Activated CD8-positive, alpha-beta memory T cell treated with anti-CD3 and anti-CD28 coated beads, Interleukin-2, amount 50 U/mL, for 1 hour (primary cell): Measurements from ENCODE around the gene MAG.

Experiments used
- DNase-seq: peaks from one replicate; pipeline ENCODE4 v3.0.0-alpha.2; 2020; ENCODE audit errors: extremely low read depth

Gene MAG, protein sequence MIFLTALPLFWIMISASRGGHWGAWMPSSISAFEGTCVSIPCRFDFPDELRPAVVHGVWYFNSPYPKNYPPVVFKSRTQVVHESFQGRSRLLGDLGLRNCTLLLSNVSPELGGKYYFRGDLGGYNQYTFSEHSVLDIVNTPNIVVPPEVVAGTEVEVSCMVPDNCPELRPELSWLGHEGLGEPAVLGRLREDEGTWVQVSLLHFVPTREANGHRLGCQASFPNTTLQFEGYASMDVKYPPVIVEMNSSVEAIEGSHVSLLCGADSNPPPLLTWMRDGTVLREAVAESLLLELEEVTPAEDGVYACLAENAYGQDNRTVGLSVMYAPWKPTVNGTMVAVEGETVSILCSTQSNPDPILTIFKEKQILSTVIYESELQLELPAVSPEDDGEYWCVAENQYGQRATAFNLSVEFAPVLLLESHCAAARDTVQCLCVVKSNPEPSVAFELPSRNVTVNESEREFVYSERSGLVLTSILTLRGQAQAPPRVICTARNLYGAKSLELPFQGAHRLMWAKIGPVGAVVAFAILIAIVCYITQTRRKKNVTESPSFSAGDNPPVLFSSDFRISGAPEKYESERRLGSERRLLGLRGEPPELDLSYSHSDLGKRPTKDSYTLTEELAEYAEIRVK

DNA sequence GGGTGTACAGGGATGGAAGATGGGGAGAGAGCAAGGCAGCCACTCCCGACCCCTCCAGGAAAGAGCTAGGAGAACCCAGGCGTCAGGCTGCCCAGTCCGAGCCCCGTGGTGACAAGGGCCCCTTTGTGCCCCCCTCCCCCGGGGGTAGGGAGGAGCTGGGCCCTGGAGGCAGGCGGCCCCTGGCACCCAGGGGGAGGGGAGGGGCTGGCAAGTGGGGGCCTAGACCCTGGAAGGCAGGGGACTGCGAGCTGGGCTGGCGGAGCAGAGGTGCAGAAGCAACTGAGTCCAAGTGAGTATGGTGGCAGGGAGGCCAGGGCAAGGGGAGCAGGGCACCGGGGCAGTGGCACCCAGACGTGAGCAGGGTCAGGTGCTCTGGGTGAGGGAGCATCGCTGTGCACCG lies at the start of gene MAG:
Gene MAG, plus strand, starts transcription at position 246 of the 400 bp plus-strand sequence. CDS start 3,248 bp downstream, outside the sequence.
- no peak for DNase-seq

DNA sequence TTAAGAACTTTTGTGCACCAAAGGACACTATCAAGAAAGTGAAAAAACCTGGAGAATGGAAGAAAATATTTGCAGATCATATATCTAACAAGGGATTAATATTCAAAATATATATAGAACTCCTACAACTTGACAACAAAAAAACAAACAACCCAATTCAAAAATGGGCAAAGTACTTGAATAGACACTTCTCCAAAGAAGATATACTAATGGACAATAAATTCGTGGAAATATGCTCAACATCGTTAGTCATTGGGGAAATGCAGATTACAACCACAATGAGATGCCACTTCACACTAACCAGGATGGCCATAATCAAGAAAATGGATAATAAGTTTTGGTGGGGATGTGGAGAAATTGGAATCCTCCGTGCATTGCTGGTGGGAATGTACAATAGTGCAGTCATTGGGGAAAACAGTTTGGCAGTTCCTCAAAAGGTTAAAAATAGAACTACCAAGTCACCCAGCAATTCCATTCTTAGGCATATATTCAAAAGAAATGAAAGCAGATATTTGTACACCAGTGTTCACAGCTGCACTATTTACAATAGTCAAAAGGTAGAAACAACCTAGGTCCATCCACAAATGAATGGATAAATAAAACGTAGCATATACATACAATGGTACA lies 45.4 kb upstream of the MAG start:
- DNase-seq, result no peak

GRCh38 chr19:35247526-35248309 lies 44.2 kb upstream of the MAG start:
- DNase-seq, result no peak

GRCh38 chr19:35248310-35249145 lies 43.4 kb upstream of the MAG start, which contains the start of gene LSR:
Gene LSR, plus strand, starts transcription at chr19:35249002. Its CDS starts 21 bp downstream, at chr19:35249023.
- peak; percentile 65 for DNase-seq

GRCh38 chr19:35249146-35249847 lies 42.7 kb upstream of the MAG start:
- DNase-seq, result no peak

DNA sequence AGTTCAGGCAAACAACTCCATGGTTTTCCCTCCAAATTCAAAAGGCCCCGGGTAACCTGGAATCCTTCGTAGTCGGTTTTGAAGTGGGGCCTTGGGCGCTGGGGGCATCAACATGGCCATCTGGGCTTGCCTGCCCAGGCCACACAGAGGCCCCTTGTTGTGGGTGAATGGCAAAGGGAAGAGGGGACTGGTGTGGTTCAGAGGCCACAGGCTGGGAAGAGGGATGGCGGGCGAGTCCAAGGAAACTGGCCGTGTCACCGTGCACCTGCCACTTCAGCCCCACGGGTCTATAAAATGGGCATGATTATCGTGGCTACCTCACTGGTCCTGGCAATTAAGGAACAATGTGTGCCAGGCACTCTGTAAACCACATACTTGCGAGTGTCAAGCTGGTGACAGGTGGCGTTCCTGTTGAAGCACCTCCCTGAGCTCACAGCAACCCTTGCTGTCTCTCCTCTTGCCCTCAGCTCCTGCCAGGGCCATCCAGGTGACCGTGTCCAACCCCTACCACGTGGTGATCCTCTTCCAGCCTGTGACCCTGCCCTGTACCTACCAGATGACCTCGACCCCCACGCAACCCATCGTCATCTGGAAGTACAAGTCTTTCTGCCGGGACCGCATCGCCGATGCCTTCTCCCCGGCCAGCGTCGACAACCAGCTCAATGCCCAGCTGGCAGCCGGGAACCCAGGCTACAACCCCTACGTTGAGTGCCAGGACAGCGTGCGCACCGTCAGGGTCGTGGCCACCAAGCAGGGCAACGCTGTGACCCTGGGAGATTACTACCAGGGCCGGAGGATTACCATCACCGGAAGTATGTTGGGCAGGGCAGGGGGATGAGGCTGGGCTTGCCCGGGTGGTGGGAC lies 41.9 kb upstream of the MAG start:
- no peak for DNase-seq

GRCh38 chr19:35251456-35251855 lies 40.5 kb upstream of the MAG start:
- no peak for DNase-seq

GRCh38 chr19:35253316-35254286 lies 38.4 kb upstream of the MAG start:
- no peak for DNase-seq

GRCh38 chr19:35254341-35255297 lies 37.3 kb upstream of the MAG start:
- DNase-seq, result no peak

DNA sequence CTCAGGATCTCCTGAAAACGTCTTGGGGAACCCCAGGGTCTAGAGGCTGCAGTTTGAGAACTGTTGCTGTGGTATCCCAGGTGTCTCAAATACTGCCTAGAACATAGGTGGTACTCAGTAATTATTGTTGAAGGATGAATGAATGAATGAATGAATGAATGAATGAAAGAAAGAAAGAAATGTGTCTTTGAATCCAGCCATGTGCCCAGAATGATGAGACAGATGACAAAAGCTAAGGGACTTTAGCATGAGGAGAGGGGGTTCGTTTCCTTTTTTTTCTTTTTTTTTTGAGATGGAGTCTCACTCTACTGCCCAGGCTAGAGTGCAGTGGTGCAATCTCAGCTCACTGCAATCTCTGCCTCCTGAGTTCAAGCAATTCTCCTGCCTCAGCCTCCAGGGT lies 35.4 kb upstream of the MAG start:
- DNase-seq, result no peak

DNA sequence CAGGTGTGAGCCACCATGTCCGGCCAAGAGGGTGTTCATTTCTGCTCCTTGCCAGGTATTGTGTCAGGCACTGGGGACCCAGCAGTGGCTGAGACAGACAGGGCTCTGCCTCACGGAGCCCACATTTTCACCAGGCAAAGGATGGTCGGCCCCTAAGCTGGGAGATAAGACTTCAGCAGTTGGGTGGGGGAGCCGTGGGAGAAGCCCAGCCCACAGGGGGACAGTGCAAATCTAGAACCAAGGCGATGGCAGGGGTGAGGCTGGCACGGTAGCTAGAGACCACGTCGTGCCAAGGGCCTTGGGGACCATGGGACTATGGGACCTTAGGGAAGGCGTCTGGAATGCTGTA lies 34.9 kb upstream of the MAG start:
- DNase-seq, result no peak

GRCh38 chr19:35260694-35261304 lies 31.2 kb upstream of the MAG start:
- no peak for DNase-seq

GRCh38 chr19:35261356-35262100 lies 30.4 kb upstream of the MAG start:
- DNase-seq, result no peak

DNA sequence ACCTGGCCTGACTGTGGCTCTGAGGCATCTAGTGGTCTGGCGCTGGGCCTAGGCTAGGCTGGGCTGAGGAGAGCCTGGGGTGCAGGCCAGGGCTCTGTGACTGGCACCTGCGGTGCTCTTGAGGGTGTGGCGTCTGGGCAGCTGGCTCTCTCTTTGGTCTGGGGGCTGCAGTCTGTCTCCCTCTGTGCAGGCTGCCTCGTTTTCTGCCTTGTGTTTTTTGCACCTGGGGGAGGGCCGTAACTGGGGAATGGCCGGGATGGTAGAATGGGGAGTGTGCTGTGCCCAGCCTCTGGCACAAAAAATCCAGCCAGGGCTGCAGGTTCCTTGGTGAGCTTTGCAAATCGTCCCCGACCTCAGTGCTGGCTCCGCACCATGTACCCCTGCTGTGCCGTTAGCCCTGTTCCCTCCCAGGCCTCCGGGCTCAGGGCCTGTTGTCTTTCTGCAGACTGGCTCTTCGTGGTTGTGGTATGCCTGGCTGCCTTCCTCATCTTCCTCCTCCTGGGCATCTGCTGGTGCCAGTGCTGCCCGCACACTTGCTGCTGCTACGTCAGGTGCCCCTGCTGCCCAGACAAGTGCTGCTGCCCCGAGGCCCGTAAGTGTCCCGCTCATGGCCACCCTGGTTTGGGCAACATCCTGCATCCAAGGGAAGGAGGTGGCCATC lies 29.7 kb upstream of the MAG start:
- DNase-seq, result no peak
